Stomach (tissue), 4 donors: ENCODE measurements around the gene SMG1.

Experiments used
- POLR2A ChIP-seq, 4 donors: fragments of 450-650 bp; IDR thresholded peaks; one replicate each; pipeline ENCODE4 v1.6.1; 2016; ENCODE audit warnings: antibody characterized with exemption in 4 of 4, control low read depth in 2 of 4, mild to moderate bottlenecking in 1 of 4, moderate library complexity in 1 of 4
- POLR2AphosphoS5 ChIP-seq, 3 donors: sonication (generic); formaldehyde crosslinking; IDR thresholded peaks; one replicate each; pipeline ENCODE4 v1.6.1; 2016; ENCODE audit warnings: antibody characterized with exemption in 3 of 3

GRCh38 chr16:18855196-18855595 is 71.0 kb downstream of the SMG1 start:
- TF ChIP-seq POLR2A (IDR thresholded peaks at IDR 0.05) (no peak), POLR2AphosphoS5 (IDR thresholded peaks at IDR 0.05) (no peak)
